HG03378 (cell line): Measurements from ENCODE around the gene RERG.
"Not testable (repeated sequence)": the region's sequence is repeated elsewhere in the genome, so short reads cannot be mapped to it uniquely, and the experiment has no call there.

Source experiments
- ATAC-seq: cut with Tn5 transposase; IDR thresholded peaks from one replicate; pipeline ENCODE4 v1.9.1; 2021; ENCODE audit warnings: mild to moderate bottlenecking, moderate library complexity; ENCODE audit not compliant: unreplicated experiment

RERG gene

DNA sequence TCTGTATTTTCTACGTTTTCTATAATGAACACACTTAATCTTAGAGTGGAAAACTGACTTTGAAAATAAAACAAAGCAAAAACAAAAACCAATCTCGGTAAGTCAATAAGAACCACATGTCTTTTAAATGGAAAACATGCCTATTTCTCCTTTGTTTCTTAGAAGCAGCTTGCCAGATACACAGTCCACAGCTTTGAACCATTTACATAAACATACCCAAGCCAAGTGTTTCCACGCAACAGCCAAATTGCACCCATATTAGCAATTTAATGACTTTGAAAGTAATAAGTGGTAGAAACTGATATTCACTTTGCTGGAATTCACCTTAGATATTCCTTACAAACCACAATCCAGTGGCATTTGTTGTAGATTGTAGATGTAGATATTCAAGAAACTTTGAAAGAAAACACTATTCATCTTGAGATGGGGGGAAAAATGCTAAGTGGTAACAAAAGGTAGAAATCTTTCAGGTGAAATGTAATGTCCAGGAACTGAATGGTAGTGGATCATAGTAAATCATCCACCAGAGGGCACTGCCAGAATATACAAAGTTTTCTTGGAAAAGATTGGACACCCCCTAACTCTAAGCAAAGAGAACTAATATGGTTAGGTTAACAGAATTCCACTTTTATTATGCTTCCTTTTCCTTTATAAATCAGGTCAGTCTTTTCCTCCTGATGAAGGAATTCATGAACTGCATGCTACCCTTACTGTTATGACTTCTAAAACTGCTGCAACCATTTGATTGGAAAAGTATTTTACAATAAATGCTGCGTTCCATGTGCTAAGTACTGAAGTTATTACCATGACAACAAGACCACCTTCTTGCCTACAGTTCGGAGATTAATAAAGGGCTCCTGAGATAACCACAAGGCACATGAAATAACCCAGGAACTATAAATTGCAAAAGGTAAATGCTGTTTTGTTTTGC, 69.8 kb downstream of the RERG start:
- no peak for ATAC-seq

DNA sequence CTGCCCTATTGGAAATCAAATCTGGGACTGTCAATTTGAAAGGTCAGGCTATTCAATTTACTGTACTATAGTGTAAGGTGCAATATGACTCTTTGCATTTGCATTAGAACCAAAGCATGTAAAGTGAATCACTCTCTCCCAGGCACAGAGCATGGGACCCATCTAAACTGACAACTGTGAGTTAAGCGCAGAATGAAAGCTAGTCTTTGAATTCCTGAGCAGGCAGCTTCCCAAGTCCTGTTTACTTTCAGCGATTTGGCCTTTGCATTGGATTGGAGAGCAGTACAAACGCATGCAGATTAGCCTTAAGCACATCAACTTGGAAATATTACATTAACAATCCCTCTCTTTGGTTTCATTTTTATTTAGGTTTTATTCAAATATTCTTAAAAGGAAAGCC, 74.6 kb downstream of the RERG start:
- no peak for ATAC-seq

DNA sequence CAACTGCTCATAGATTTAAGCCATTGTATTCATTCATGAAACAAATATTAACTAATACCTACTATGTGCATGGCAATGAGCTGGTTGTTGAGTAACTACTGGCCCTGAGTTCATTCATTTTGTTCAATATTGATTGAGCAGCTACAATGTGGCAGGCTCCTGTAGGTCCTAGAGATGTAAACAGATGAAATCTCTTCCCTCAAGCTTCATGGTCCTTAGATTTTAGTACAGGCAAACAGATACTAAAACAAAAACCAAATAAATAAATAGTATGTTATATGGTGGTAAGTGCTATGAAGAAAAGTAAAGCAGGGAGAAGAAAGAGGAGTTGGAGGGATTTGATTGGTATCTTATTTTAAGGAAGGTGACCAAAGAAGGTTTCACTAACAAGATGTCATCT, 77.8 kb downstream of the RERG start:
- no peak for ATAC-seq

DNA sequence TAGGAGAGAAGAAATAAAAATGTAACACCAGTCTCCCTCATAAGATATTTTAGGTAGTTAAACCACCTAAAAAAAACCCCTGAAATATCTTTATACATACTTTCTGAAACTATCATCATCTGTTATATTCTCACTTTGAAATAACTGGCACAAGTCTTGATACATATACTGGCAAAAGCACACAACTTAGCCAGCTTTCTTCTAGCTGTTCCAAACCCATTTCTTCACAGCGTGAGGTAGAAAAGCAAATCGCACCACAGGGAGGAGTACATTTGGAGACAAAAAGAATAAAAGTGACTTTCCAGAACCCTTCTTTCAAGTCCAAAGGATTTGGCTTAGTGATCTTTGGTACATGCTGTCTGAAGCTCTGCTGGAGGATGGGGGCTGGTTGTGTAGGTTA, 78.5 kb downstream of the RERG start:
- no peak for ATAC-seq

DNA sequence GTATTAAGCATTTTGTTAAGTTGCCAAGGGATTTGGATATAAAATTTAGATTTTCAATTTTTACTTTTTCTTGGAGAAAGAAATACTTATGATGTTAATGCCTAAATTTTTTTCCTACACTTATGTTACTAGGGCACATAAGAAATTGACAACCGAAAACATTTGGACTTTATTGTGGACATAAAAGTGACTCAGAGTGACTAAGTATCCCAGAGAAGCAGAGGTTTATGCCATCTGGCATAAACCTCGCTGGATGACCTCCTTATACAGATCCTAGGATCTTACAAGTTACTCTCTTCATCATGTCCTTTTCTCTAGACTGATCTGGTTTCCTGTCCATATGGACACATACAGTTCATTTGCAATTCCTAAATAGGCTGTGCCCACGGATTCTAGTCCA, 89.8 kb downstream of the RERG start:
- ATAC-seq, result no peak

DNA sequence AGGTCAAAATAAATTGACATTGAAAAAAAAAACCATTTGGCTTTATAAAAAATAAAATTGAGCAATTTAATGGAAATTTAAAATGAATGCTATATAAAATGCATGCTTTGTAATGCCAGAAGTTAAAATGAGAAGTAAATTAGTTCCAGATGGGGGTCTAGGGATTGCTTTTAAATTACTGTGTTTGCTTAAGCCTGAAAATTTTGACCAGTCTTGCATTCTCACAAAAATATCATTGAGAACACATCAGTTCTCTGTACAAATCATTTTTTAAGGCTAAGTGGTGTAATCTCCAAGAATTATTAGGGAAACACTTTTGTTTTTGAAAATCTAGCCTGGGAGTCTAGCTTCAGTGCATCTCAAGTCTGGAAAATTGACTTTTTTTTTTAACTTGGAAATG, 90.7 kb downstream of the RERG start:
- no peak for ATAC-seq

DNA sequence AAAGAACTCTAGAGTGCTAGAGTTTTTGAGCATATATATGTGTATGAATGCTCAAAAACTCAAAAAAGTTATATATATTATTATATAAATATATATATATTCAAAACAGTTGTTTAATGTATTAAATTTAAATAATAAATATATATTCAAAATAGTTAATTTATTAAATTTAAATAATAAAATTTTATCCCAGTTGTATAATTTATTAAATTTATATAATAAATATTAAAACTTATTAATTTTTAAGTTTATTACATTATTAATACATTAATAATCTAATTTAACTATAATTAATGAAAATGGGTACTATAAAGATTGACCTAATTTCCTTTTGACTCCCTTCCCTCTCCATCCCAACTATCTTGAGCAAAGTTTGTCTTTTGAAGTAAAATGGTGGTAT, 97.8 kb downstream of the RERG start:
- ATAC-seq, result no peak

DNA sequence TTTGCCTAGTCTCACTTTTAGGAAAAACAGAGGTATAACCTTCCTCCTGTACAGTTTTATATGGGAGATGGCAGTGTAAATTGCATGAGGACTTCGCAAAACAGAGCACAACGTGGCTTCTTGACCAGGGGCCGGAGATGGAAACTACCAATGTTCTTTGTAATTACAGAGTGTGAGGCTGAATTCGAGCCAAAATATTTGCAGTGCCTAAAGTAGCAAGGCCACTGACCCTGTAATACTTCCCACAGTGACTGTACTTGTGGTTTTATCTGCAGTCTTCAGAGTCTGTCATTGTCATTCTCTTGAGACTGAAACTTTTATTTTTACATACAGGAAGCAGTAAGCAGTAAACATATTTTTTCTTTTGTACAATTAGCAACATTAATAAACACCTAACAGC, 98.9 kb downstream of the RERG start:
- ATAC-seq, result no peak

DNA sequence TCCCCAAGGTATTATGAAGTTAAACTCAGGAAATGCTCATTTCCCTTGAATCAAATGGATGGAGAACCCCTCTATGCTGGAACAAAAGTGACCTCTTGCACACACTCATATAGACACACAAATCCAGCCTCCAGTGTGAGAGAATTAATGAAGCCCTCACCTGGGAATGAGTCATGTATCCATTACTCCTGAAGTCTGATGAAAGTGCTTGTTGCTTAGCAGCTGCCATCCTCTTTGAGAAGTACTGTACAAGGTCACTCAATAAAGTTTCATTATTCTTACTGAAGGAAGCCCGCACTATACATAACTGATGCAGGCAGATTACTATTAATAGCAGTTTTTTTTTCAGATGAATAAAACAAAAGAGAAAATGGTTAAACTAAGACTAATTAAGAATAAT, 102.3 kb downstream of the RERG start:
- no peak for ATAC-seq

DNA sequence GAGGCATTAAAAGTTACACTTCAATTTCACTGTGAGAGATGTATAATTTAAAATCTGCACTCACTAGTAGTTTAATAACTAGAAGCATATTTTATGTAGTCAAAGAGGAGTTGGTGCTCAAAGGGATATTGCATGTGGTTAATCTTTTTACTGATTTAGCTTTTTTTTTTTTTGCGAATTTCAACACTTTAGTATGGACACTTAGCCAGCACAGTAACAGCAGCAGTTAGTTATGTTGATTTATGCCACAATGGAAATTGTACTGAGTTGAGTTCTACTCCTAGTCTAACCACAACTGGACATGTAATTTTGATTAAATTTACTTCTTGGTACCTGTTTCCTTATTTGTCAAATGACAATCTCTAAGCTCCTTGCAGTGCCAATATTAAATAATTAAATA, 104.2 kb downstream of the RERG start:
- ATAC-seq, result no peak

DNA sequence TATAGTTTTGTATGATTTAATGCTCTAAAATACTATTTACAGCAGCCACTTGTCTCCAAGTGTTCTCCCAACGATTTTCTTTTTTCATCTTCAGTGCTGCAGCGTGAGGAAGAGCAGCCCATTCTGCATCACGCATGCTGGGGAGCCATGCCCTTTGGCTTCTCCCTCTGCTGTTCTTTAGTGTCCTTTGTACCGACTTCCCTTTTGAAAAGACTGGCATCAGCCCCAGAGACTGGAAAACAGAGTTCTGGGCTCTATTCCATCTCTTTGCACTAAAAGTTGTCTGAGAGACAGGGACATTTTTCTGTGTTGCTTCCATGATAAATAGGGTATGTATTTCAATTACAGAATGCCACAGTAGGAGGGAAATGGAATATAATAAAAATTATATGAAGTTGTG, 105.1 kb downstream of the RERG start:
- no peak for ATAC-seq

DNA sequence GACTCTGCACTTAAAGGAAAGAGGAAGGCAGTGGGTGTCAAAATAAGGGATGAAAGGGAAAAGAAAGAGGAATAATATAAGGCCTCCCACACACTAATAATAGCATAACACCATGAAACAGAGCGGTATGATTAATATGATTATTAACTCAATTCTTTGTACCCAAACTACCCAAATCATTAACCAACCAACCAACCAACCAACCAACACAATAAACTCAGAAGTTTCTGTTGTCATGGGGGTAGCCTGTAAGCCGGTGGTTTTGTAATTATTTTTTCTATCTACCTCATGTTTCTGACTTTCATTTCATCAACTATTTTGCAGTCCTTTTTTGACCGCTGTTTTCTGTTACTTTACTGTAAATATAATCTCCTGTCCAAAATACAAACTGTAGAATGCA, 105.8 kb downstream of the RERG start:
- no peak for ATAC-seq

DNA sequence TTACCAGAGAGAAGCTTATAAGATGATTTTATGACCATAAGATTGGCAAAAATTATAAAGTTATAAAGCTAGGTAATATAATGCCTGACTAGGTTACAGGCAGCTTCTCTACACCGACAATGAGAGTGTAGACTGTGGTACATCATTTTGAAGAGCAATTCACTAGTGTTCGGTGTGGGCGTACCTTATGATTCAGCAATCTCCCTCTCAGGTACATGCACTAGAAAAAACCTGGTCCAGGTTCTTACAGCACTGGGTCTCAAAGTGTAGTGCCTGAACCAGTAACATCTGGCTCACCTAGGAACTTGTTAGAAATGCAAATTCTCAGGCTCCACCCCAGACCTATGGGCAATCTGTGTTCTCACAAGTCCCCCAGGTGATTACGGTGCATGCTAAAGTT, 106.7 kb downstream of the RERG start:
- ATAC-seq, result no peak

DNA sequence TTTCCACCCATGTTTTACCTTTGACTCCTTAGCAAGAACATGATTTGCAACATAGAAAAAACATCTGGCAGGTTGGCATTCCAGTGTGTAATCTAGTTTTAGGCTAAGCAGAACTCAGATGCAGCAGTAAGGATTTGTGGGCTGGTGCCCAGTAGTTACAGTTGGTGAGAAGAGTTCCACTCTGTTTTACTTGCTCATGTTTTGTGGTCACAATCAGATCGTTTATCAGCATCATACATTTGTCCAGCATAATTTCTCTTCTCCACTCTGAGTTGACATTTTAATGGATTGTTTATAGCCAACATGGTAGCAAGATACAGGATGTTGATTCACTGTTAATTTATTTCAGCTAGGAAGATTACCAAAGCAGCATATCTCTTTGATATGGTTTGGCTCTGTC, 128.4 kb downstream of the RERG start:
- ATAC-seq, result no peak

DNA sequence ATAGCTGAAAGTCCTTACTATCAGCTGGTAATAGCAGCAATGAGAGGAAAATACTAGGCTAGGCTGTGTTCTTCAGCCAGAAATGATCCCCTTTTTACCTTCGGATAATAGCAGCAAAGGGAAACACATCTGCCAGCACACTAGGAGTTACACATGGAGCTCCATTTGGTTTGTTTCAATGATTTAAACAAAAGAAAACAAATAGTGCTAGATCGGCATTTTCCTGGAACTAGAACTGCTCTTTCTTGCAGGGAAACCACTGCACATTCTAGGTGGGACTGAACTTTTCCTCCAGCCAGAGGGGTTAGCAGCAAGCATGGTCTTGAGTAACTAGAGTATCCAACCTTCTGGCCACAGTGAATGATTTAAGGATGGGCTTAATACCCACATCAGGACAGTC, 130.8 kb downstream of the RERG start:
- ATAC-seq, result no peak

DNA sequence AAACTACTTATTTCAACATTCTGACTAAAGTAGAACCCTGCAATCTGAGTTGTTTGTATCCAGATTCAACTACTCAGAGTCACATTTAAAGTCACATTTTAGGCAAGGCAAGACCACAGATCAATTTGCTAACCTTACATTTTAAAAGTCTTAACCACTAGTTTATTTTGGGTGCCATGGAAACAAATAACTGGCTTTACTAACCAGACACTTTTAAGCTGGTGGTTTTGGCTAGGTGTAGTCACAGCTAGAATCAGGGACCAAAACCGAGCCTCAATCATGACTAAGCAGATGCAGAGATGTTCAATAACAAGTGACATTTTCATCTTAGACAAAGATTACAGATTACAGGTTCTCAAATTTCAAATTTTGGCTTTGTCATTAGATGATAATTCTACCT, 133.1 kb downstream of the RERG start:
- ATAC-seq, result no peak

DNA sequence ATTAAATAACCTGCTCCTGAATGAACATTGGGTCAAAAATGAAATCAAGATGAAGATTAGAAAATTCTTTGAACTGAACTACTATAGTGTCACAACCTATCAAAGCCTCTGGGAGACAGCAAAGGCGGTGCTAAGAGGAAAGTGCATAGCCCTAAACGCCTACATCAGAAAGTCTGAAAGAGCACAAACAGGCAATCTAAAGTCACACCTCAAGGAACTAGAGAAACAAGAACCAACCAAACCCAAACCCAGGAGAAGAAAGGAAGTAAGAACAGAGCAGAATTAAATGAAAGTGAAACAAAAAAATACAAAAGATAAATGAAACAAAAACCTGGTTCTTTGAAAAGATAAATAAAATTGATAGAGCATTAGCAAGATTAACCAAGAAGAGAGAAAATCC, 143.5 kb downstream of the RERG start:
- not testable (repeated sequence) for ATAC-seq

DNA sequence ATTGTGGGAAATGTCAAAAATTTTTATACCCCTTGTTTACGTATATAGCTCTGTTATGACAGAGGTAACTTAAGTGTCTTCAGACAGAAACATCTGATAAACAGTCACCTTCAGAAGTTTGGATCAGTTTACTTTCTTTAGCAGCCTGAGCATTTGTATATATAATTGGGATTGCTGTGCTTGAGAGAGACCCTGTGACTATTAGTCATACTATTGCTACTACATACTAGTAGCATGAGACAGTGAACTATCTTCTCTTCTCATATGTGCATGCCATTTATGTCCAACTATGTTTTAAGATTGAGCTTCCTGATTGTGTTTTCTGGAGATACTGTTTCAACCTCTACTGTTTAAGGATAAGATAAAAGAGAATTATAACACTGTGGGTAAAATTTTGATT, 146.9 kb downstream of the RERG start:
- no peak for ATAC-seq

DNA sequence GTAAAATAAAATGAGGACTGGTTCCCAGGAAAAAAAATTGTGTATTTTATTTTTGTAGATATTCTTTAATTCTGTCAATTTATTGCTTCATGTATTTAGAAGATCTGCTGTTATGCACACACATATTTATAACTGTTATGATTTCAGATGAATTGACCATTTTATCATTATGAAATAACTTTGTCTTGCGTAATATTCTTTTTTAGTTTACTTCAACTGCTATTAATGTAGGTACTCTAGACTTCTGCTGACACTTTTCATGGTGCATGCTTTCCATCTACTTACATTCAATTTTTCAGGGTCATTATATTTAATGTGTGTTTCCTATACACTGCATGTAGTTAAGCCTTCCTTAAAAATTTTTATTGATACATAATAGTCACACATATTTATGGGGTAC, 162.1 kb downstream of the RERG start:
- no peak for ATAC-seq
